DMS79 treated with DMSO at 0.1 percent for 48 hours (cell line): ENCODE measurements around the gene LRRC52.
A peak's percentile ranks its signal among the peaks of the same experiment; 100 is the strongest.

ENCODE experiments used
- DNase-seq: peaks from one replicate; lab custom pipeline; 2025; lab: John Stamatoyannopoulos, UW

The LRRC52 gene

DNA sequence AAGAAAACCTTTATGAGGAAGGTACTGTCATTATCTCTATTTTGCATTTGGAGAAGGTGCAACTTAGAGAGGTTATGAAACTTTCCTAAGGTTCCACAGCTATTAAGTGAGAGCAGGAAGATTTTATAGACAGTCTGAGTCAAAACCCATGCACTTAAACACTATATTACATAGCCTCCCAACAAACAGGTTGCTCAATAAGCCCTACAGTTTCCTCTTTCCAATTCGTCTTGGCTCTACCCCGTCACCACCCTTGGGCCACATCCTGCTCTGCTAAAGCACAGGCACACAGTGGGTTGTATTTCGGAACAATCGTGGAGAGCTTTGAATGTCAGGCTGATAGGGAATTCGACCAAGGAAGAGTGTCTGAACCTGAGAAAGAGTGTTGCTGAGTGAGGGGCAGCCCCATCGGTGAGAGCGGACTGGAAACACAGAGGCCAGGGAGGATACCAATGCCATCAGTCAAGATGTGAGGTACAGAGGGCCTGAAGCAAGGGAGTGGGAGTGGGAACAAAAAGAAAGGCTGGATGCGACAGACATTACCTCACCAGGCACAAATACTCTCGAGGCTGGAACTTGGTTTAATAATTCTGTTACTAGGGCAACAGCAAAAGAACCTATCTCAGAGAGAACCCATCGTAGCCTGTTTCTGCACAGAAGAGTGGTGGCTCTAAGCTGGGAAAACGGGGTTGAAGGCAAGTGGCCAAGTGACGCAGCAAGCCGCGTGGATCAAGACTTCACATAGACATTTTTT, 6.3 kb upstream of the LRRC52 start:
- DNase-seq: no peak

DNA sequence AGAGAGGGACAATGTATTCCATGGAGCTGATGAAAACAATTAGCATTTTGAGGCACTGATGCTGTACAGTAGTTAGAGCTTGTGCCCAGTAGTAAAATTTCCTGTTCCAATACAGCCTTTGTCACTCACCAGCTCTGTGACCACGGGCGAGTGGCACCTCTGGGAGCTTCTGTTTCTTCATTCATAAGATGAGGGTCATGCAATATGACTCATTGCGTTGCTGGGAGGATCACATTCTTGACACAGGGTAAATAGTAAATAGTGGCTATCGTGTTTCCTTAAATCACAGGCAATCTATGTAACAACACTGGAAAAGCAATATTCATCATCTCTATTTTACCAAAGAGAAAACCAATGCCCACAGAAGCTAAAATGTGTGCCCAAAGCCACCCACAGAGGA, 4.5 kb upstream of the LRRC52 start:
- no peak for DNase-seq

DNA sequence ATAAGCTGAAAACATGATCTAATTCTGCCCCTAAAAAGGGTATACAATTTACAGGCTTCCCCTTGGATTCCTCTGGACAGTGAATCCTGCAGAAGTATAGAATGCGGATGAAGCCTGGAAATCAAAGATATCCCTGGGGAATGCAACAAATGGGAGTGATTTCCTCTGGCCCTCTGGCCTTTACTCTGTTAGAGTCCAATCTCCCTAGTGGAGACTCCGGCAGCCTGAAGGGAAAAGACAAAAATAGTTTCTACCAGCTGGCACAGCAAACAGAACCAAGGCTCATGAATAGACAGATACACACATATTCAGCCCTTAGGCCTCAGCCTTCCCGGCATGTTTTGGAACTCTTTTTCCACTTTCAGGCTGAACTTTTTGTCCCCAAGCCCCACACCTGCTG, 3.9 kb upstream of the LRRC52 start:
- no peak for DNase-seq

DNA sequence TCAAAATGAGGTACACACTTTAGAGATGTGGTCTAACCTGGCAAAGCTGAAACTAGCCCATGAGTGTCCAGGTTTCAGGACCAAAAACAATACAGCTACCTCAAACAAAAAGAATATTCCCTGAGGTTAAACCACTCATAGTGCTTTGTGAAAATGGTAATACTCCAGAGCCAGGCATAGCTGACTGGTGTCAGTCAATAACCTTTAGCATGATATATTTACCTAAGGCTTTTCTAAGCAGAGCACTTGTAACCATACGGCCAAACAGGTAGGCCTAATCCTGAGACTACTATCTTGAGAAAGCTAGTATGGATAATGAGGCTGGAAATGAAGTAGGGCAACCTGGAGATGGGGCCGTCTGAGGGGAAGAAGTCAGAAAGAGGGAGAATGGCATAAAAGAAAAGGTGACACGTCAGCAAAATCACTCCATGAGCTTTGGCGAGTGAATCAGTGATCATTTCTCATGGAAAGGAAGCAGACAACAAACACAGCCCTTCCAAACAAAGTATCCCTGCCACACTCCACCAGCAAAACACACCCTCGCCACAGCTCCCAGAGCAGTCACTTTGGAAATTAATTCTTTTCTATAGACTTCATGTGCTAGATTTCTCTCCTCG, 1.7 kb upstream of the LRRC52 start:
- peak; percentile 64 for DNase-seq

DNA sequence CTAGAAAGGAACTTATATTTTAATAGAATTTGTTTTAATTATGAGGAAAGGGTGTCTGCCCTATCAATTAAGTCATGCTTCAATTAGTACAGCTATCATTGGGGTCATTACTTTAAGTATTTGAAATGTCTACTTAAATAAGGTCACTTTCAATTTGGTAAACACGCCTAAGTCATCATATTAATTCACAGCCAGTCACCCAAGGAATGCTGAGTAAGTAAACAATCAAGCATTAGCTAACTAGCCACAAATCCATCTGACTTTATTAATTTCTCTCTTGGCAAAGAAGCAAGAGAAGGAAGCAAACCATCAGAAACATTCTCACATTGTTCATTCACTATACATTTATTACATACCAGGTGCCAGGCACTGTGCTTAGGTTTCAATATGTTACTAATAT, 1.2 kb upstream of the LRRC52 start:
- DNase-seq: peak; percentile 64

DNA sequence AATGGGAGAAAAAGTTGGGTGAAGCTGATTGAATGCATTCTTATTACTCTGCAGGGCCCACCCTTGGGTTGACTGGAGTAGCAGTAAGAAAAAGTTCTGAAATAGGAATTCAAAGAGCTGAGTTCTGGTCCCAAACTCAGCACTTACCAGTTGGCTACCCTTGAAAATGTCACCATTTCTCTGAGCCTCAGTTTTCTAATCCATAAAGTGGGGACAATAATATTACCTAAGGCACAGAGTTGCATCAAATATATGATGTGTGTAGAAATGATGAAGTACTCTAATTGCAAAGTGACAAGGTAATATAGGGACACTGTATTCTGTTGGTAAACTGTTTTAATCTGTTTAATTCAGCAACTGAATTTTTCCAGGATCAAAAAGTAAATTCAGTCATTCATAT, 1.2 kb downstream of the LRRC52 start:
- no peak for DNase-seq

DNA sequence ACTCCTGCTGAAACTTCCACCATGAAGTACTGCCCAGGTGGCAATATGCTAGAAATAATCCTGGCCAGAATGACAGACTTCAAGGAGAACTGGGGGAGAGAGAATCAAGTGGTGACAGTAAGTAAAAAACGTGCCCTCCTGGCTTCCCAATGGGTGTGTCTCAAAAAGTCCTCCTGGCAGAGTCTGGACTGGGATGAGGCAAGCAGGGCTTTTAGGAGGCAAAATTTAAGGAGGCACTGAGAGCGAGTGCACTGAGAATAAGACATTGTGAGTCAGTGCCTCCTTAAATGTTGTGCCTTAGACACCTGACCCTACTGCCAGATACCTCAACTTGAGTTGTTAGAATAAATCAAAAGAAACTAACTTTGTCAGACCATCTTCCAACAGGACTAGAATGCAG, 2.2 kb downstream of the LRRC52 start:
- no peak for DNase-seq

DNA sequence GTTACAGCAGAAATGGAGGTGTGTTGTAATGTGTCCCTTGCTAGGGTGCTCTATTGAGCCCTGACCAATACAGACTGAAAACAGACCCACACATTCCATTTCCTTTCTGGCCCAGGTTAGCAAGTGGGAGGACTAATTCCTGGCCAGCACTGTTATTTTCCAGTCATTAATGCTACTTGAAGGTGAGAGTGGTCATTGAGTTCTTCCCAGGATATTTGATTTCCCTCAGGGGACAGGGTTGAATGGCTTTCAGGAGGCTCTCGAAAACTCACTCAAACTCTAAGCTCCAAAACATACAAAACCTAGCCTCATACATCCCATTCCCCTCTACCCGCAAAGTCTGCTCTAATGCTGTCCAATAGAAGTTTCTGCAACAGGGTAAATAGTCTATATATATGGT, 6.2 kb downstream of the LRRC52 start:
- DNase-seq: peak; percentile 95

DNA sequence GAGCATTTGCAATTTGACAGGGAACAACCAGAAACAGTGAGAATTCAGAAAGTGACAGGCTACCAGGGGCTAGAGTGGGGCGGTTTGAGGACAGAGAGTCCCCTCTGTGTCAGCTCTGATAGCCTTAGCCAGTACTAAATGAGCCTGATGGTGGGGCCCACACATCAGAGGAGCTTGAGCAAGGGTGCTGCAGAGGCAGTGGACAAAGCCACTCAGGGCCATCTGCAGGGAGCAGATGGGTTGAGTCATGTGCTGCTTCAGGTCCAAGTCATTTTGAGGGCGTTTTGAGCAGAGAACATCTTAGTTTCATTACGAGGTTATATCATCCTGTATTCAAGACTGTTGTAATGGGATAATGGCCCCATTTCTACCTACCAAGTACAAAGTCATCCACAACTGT, 7.7 kb downstream of the LRRC52 start:
- no peak for DNase-seq

DNA sequence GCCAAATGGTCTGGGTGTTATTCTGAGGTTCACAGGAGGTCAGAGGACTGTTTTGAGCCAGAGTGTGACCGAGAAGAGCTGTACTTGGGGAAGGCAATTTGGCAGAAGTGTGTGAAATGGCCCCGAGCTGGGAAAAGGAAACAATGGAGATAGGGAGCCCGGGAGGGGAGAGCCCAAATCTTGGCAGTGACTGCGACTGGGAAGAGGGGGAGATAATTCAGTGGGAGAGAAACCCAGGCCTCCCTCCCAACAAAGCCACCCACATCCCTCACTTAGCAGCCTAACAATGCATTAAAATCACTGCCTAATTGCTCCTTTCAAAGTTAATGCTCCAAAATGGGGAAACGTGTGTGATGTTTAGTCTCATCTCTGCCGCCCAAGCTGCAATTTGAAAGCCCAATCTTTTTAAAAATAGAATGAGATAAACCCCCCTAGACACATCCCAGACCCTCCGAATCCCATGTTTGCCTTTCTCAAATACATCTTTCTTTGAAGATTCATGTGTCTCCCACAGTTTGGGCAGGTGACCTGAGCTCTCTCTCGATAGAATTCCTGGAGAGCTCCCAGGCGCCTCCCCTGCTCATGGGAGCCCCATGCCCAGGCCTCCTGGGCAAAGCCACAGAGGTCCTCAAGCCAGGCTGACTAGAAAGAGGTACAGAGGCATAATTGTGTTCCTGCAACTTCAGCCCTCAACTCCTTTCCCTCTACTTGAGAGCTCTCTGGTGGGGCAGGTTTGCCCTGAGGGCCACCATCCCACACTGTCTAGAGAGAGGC, 17.3 kb downstream of the LRRC52 start:
- DNase-seq: peak; percentile 25

DNA sequence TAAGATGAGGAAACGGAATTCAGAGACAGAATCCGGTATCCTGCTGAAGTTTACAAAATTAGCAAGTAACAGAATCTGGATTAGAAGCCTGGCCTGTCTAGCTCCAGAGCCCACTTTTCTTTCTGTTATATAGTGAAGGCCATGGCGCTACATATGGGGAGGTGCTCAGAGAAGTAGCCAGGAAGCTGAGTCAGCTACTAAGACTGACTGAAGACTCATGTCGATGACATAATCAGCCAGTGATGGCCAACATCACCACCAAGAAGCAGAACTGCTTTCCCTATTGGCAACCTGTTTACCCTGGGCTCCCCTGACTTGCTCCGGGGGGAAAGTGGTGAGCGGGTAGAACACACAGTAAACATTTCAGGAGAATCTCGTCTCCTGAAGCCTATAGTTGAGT, 18.8 kb downstream of the LRRC52 start:
- no peak for DNase-seq

DNA sequence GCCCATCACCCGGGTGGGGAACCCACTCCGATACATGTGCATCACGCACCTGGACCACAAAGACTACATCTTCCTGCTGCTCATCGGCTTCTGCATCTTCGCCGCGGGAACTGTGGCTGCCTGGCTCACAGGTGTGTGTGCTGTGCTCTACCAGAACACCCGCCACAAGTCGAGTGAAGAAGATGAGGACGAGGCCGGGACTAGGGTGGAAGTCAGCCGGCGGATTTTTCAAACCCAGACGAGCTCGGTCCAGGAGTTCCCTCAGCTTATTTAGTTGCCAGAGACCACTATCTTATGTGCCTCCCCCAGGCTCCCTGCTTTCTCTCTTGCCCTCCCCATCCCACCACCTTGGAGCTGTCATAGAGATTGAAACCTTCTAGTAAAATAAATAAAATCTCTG, 19.8 kb downstream of the LRRC52 start:
- DNase-seq: no peak

DNA sequence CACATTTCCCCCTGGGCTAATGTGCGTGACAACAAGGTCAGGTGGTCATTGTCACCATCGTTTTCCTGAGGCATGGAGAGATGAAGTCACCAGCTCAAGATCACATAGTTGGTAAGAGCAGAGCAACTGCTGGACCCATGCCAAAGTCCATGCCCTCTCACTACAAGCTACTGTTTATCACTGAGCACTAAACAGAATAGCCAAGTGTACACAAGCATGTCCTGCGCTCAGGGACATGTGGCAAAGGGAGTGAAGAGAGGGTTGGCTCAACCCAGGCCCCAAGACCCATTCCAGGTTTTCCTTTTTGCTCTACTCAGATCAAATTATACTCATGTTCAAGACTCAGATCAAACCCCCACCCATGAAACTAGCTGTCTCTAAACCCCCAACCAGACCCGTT, 20.8 kb downstream of the LRRC52 start:
- DNase-seq: peak; percentile 9

DNA sequence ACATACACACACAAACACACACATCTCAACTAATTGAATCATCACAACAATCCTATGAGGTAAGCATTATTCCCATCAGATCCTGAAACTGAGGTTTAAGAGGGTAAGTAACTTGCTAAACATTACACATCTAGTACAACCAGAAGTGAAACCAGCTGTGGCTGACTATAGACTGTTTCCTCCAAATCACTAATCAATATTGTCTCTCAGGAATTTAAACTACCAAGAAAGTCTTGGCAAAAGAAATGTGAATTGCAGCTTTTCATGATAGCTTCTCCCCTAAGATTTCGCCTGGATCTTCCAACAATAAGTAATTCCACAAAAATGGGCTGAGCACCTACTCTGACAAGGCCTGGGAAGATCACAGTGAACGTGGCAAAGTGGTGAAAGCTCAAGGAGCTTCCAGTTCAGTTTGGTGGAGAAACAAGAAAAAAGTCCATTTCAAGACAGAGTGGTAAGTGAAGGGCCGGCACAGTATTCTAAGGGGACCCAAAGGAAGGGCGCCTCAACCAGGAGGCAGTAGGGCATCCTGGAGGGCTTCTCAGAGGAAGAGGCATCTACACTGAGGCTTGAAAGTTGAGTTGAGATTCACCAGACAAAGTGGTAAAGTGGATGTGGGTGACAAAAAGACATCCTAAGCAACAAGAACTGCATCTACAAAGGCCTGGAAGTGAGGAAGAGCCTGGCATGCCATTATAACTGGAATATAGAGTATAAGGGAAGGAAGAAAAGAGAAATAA, 22.1 kb downstream of the LRRC52 start:
- no peak for DNase-seq

DNA sequence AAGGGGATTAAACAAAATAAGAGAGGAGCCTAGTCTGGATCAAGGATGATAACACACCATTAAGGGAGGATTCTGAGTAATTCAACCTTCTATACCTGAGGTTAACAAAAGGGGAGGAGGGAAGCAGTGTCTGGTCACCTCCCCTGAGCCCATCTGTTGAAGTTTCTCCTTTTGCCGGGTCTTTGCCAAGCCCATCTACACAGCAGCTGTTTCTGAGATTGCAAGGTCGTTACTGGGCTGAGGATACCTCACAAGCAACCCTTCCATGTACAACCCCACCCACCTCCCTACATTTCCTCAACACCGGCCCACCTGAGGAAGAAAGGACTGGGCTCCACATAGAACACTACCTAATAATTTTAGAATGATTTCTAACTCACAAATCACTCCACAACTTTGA, 26.3 kb downstream of the LRRC52 start:
- DNase-seq: no peak

DNA sequence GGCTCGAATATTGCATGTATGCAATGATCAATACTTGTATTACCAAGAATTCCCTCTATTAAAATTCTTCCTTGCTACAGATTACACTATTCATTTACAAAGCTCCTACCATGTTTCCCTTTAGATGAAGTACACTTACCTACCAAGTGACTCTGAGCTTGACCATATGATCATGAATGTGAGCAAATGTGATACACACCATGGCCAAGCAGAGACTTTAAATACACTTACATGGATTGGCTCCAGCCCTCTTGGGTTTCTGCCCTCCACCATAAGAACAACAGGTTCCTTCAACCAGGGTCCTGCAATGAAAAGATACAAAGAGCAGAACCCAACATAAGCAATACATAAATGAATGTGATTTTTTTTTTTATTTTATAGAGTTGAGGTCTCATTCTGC, 30.0 kb downstream of the LRRC52 start:
- DNase-seq: no peak

DNA sequence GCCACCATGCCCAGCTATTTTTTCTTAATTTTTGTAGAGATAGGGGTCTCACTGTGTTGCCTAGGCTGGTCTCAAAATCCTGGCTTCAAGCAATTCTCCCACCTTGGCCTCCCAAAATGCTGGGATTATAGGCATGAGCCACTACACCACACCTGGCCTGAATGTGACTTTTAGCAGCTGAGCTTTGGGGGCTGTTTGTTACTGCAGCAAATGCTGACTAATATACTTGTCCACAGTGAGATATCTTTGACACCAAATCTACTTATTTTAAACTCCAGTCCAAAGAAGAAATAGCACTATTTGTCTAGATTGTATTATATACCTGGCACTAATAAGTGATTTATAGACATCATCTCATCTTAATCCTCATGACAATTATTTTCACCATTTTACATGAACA, 30.5 kb downstream of the LRRC52 start:
- DNase-seq: no peak

DNA sequence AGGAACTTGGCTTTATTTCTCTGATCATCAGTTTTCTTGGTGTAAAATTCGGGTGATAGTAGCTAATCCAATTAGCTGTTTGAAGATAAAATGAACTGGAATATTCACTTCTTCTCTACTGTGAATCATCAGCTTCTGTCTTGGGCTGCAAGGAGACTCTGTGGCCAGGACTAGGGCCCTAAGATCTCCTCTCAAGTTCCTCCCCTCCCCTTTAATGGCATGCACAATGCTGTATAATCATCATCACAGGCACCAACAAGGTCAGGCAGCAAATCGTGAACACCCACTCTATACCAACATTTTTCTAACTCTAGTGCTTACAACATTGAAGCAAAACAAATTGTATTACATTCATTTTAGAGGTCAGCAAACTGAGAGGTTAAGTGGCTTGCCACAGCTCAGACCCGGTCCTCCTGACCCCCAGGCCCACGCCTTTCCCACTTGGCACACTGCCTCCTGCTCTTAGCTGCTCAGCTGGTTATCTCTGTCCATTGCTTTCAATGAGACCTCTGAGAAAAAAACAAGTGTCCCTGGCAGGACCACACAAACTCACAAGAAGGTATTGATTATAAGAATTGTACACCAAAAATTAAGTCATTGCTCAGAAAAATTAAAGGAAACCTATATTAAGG, 31.8 kb downstream of the LRRC52 start:
- DNase-seq: no peak

DNA sequence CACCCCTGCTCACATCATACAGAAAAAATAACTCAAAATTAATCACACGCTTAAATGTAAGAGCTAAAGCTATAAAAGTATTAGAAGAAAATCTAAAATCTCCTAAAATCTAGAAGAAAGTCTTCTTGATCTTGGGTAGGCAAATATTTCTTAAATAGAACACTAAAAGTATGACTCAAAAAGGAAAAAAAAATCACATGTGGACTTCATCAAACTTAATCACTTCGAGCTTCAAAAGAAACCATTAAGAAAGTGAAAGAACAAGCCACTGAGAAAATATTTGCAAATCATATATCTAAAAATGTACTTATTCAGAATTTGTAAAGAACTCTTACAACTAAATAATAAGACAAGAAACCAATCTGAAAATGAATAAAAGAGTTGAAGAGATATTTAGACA, 32.7 kb downstream of the LRRC52 start:
- DNase-seq: no peak

DNA sequence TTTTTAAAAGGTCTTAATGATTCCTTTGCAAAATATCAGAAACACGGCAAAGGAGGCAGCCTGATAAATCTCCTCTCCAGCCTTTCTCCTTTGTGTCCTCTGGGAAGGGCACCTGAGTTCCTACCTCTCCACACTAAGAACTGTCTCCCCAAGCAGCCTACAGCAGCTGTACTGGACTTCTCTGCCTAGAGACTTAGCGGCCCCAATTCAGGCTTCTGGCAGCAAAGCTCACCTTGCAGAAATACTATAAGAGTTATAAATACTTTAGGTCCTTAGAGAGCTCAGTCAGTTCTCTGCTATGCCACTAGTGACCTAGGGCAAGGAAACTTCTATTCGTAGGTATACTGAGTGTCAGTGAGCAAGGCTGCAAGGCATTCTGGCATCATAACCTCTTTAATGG, 33.9 kb downstream of the LRRC52 start:
- DNase-seq: no peak

DNA sequence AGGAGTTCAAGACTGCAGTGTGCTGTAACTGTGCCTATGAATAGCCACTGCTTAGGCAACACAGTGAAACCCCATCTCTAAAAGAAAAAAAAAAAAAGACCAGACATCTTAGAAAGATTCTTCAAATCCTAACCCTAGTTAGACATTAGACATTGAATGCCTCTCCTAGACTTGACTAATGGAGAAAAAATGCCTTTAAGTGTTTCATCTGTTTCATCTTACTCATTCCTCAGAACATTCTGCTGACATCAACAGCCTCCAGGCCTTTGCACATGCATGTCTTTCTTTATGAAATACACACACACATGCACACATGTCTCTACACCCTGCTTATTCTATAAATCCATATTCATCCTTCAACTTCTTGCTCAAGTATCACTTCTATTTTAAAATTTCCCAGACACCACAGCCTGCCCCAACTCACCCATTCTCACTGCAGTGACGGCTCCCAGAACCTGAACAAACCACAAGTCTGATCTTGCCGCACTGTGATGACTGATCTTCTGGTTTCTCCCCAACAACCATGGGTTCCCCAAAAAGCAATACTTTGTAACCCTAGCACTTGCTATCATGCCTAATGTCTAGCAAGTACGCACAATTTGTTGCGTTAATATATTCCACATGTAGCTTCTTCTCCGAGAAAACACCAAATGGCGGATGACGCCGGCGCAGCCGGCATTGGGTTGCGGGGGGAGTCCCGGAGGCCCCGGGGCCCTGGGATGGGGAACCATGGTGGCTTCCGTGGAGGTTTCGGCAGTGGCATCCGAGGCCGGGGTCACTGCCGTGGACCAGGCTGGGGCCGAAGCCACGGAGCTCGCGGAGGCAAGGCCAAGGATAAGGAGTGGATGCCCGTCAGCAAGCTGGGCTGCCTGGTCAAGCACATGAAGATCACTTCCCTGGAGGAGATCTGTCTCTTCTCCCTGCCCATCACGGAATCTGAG, 37.4 kb downstream of the LRRC52 start:
- DNase-seq: no peak
